AG08396 (cell line): Measurements from ENCODE around the gene IL22RA1.

Experiments used
- DNase-seq: peaks from one replicate; pipeline ENCODE4 v3.0.0; 2012; ENCODE audit warnings: low spot score, mixed read lengths

The IL22RA1 gene

DNA sequence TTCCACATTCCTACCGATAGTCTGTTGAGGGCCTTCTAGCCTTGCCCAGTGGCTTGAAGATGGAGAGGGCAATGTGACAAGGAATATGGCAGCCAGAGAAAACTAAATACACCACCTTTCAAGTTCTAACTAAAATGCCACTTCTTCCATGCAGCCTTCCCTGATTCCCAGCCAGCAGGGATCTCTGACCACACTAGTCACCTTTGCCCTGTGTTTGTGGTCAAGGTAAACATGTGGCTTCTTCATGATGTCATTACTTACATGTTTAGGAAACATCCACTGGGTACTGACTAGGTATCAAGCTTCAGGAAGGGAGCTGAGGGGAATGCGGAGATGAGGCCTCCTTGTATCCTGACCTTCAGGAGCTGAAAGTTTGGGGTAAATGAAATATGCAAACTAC, 22.6 kb upstream of the IL22RA1 start:
- DNase-seq: no peak

GRCh38 chr1:24164004-24164403, 21.1 kb upstream of the IL22RA1 start:
- DNase-seq: no peak

DNA sequence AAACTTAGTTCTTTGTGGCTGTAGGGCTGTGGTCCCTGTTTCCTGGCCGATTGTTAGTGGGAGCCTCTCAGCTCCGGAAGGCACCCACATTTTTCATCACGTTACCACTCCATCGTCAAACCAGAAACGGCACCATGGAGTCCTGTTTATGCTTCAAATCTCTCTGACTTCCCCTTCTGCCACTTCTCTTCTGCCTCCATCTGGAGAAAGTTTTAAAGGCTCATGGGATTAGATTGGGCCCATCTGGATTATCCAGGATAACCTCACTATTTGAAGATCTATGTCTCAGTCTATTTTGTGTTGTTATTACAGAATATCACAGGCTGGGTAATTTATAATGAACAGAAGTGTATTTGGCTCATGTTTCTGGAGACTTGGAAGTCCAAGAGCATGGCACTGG, 19.3 kb upstream of the IL22RA1 start:
- no peak for DNase-seq

GRCh38 chr1:24161270-24161669, 18.3 kb upstream of the IL22RA1 start:
- no peak for DNase-seq

GRCh38 chr1:24159366-24159765, 16.4 kb upstream of the IL22RA1 start:
- no peak for DNase-seq

DNA sequence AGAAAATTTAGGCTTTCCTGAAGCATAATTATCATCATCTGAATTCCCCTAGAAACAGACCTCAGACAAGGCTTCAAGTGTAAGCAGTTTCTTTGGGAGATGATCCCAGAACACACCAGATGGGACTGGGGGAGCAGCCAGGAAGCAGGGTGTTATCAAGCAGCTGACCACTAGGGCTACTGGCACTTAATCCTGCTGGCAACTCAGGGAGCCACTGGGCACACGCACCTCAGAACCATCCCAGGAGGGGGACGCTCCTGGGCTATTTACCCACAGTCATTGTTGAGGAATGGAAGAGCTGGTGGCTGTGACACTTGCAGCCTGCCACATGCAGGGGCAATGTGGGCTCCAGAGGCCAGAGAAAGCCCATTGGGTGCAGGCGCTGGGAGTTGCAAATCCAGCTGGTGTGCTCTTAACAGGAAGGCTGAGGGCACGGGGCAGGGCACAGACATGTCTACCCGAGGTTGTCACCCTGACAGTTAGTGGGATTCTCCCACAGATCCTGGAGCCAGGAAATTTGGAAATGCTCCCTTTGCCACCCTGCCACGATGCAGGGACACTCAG, 15.1 kb upstream of the IL22RA1 start:
- DNase-seq: peak; percentile 38

GRCh38 chr1:24156542-24157260, 13.8 kb upstream of the IL22RA1 start:
- DNase-seq: no peak

- no peak for DNase-seq
These were observed 12.3 kb upstream of the IL22RA1 start for GRCh38 chr1:24155011-24155782.

- no peak for DNase-seq
These were observed 11.3 kb upstream of the IL22RA1 start for GRCh38 chr1:24154215-24154614.

GRCh38 chr1:24152631-24153494, 9.9 kb upstream of the IL22RA1 start:
- DNase-seq: no peak

DNA sequence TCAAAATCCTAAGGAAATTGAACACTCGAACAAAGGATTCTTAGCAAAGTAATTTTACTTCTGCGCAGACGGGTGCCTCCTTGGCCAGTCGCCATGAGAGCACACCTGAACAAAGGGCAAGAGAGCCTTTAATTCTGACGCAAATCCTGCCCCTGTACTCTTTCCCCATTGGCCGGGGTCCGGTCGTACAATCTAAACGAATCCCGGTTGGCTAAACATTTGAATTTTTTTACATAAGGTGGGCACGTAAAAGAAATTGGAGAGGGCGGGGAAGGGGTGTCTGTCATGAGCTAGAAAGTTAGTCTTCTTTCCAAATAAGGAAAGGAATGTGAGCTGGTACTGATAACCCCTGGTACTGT, 8.2 kb upstream of the IL22RA1 start:
- no peak for DNase-seq

DNA sequence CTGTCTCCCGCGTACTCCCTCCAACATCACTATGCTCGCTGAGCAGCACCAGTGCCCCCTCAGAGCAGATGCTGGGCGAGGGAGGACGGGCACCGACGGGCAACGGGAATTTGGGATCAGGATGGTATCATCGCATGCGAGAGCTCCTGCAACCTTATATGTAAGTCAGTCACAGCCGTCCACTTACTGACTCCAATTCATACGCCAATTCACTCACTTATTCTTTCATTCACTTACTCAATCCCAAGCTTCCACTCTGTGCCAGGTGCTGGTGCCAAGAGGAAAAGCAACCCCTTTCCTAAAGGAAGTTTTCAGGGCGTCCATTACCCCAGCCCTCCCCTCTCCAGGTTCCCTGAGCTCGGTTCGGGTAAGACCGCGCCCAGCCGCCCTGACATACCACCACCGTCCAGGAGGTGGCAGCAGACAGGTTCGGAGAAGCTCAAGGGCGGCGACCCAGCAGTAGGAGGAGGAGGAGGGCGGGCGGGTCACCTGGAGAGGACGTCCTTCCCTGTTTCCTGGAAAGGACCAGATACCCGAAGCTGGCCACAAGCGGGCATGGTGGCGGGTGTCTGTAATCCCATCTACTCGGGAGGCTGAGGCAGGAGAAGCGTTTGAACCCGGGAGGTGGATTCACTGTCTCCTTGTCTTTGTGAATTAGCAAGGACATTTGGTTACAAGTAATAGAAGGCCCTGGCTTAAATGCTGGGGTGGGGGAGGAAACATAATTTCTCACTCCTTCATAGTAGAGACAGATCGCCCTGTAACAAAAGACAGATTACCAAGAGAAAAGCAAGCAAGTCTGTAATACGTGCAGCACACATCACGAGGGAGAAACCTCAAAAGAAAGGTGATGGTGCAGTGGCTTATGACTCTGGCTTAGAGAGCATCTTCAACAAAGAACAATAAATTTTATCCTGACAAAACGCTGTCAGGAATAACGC, 7.6 kb upstream of the IL22RA1 start:
- peak; percentile 84 for DNase-seq

DNA sequence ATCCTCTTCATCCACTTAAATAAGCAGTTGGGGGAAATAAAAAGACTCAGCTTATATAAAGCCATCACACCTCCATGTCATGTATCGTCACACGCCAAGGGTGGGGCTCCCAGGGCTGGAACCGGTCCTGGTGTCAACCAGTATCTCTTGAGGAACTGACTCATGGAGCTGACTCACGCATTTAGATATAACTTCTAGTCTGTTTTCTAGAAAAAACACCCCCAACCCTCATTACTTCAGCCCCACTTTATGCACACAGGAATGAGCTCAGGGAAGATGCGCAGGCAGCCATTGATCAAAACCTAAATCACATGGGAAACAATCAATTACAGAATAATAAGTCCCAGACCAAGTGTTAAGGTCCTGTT, 6.9 kb upstream of the IL22RA1 start:
- DNase-seq: peak; percentile 36

- no peak for DNase-seq
These were observed 4.9 kb upstream of the IL22RA1 start for GRCh38 chr1:24147816-24148215.

GRCh38 chr1:24147194-24147593, 4.3 kb upstream of the IL22RA1 start:
- DNase-seq: no peak

- no peak for DNase-seq
These were observed 1.5 kb downstream of the IL22RA1 start for GRCh38 chr1:24141311-24141997.

GRCh38 chr1:24140741-24141181, 2.2 kb downstream of the IL22RA1 start:
- DNase-seq: no peak

- DNase-seq: no peak
These were observed 3.0 kb downstream of the IL22RA1 start for GRCh38 chr1:24139841-24140425.

DNA sequence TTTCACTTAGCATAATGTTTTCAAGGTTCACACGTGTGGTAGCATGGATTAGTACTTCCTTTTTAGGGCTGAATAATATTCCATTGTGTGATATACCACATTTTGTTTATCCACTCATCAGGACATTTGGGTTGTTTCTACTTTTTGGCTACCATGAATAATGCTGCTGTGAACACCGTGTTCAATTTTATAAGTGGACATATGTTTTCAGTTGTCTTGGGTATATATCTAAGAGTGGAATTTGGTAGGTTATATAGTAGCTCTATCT, 3.8 kb downstream of the IL22RA1 start:
- DNase-seq: no peak

GRCh38 chr1:24138476-24139221, 4.3 kb downstream of the IL22RA1 start:
- DNase-seq: no peak
